ENCODE results near the gene RABGAP1L.

Gene RABGAP1L

DNA sequence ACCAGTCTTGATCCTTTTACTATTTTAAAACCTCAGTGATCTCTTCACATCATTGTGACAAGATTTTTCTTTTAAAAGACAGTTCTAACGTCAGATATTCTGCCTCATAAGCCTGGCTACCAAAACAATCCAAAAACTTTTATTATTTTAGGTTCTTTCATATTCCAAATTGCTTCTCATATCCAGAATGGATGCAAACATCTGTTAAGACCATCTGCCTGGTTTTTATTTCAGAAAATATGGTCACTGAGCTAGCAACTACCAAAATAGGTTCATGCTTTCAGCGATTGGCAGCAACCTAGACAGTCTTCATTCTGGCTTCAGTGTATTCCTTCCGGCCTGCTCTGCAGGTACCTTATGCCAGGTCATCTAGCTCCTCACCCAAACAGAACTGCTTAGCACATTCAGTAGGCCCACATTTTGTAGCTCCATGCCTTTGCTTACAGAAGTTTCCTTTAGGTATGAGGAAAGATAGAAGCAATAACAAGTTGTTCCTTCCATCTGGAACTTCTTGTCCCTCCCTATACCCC is 781.4 kb downstream of the RABGAP1L start:
- no peak overlapping the region for H3K27ac ChIP-seq (ENCODE audit: insufficient read depth, low read length, poor library complexity, severe bottlenecking)
- H3K27me3 ChIP-seq (replicated peaks; ENCODE audit: control insufficient read depth, insufficient read depth, low read length, poor library complexity, severe bottlenecking) = no peaks in the 10 kb centered on the region
- peaks cover 4% of the 10 kb centered on the region for H3K4me1 ChIP-seq (ENCODE audit: control insufficient read depth, insufficient read depth, low read length, poor library complexity, severe bottlenecking)
- DNase-seq = no peak
- H3K4me3 ChIP-seq (ENCODE audit: insufficient read depth, low read depth, low read length, poor library complexity, severe bottlenecking) = no peak overlapping the region
- H3K36me3 ChIP-seq (ENCODE audit: control insufficient read depth, insufficient read depth, low read length) = no peaks in the 10 kb centered on the region
- no peaks in the 10 kb centered on the region for H3K9me3 ChIP-seq (ENCODE audit: control insufficient read depth, low read length)

DNA sequence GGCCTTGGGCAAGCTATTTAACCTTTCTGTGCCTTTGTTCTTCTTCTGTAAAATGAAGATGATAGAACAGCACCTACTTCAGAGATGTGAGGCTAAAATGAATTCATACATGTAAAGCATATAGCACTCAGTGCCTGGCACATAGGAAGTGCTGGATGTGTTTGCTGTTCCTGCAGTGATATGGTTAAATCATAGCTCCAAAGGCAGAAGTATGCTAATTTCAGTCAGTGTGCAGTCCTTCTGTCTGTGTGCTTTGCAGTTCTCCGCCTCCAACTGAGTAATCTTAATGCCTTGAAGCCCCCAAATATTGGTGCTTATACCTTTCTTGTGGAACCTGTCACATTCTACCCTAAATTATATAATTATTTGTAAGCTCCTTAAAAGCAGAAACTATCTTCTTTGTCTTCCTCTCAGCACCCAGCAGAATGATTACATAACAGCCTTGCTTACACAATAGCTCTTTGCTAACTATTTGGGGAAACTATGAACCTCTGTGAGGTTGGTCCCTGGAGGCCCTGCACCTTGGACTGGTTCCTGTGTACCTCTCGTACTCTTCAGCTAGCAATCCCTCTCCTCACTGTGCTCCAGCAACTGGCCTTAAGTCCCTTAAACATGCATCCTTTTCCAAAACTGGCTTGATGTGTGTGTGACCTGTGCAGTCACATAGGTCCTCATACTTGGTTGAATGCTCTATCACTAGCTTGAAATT is 783.4 kb downstream of the RABGAP1L start:
- H3K4me3 ChIP-seq (ENCODE audit: insufficient read depth, low read depth, low read length, poor library complexity, severe bottlenecking) = no peak overlapping the region
- H3K27me3 ChIP-seq (replicated peaks; ENCODE audit: control insufficient read depth, insufficient read depth, low read length, poor library complexity, severe bottlenecking) = no peaks in the 10 kb centered on the region
- peaks cover 4% of the 10 kb centered on the region for H3K4me1 ChIP-seq (ENCODE audit: control insufficient read depth, insufficient read depth, low read length, poor library complexity, severe bottlenecking)
- DNase-seq = no peak
- H3K27ac ChIP-seq (ENCODE audit: insufficient read depth, low read length, poor library complexity, severe bottlenecking) = no peak overlapping the region
- H3K36me3 ChIP-seq (ENCODE audit: control insufficient read depth, insufficient read depth, low read length) = no peaks in the 10 kb centered on the region
- no peaks in the 10 kb centered on the region for H3K9me3 ChIP-seq (ENCODE audit: control insufficient read depth, low read length)

DNA sequence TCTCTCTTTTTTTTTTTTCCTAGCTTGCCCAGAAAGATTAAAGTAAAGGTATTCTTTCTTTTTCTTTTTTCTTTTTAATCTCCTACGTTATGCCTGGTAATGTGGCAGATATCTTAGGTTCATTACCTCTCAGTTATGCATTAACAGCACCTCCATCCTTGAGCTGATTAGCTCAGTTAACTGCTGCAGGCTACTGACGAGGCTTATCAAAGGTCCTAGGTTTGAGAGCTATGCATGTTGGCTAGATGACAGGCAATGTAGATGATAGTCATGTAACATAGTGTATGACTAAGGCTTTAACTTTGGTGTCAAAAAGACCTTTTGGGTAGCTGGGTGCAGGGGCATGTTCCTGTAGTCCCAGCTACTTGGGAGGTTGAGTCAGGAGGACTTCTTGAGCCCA is 786.7 kb downstream of the RABGAP1L start:
- Histone ChIP-seq H3K9me3 (ENCODE audit: control insufficient read depth, low read length) (no peaks in the 10 kb centered on the region), H3K4me1 (ENCODE audit: control insufficient read depth, insufficient read depth, low read length, poor library complexity, severe bottlenecking) (no peaks in the 10 kb centered on the region), H3K27me3 (replicated peaks; ENCODE audit: control insufficient read depth, insufficient read depth, low read length, poor library complexity, severe bottlenecking) (no peaks in the 10 kb centered on the region), H3K36me3 (ENCODE audit: control insufficient read depth, insufficient read depth, low read length) (no peaks in the 10 kb centered on the region), H3K4me3 (ENCODE audit: insufficient read depth, low read depth, low read length, poor library complexity, severe bottlenecking) (no peak overlapping the region), H3K27ac (ENCODE audit: insufficient read depth, low read length, poor library complexity, severe bottlenecking) (no peak overlapping the region)
- no peak for DNase-seq

DNA sequence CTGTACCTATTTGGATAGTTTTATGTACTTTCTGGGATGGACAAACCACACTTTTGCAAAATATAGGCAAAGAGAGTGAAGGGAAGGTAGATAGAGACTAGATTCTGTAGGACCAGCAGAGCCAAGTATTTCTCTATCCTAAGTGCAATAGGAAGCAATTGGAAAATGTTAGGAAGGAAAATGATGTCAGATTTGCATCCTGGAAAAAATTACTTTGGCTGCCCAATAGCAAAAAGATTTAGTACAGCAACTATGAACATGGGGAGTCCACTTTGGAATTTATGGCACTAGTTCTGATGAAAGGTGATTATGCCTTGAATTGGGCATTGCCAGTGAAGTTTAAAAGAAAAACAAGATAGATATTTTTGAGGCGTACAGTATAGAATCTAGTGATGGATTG is 789.7 kb downstream of the RABGAP1L start:
- no peaks in the 10 kb centered on the region for H3K27me3 ChIP-seq (replicated peaks; ENCODE audit: control insufficient read depth, insufficient read depth, low read length, poor library complexity, severe bottlenecking)
- no peak overlapping the region for H3K4me3 ChIP-seq (ENCODE audit: insufficient read depth, low read depth, low read length, poor library complexity, severe bottlenecking)
- no peaks in the 10 kb centered on the region for H3K9me3 ChIP-seq (ENCODE audit: control insufficient read depth, low read length)
- no peaks in the 10 kb centered on the region for H3K4me1 ChIP-seq (ENCODE audit: control insufficient read depth, insufficient read depth, low read length, poor library complexity, severe bottlenecking)
- no peak for DNase-seq
- no peak overlapping the region for H3K27ac ChIP-seq (ENCODE audit: insufficient read depth, low read length, poor library complexity, severe bottlenecking)
- H3K36me3 ChIP-seq (ENCODE audit: control insufficient read depth, insufficient read depth, low read length) = no peaks in the 10 kb centered on the region

DNA sequence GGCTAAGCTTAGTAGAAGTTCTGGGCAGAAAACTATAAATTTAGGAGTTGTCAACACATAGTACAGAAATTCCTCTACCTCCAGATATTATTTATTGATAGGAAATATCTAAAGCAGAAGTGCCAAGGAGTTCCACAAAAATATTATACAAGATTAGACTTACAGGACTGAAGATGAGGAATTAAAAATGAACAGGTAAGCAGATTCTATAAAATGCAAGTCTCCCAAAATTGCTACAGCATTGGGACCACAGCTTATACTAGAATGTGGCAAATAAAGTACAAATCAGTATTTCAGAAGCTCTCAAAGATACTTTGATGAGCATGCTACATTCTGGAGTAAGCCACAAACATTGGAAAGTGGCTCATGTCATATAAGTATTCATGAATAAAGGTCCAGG is 790.3 kb downstream of the RABGAP1L start:
- DNase-seq = no peak
- H3K27me3 ChIP-seq (replicated peaks; ENCODE audit: control insufficient read depth, insufficient read depth, low read length, poor library complexity, severe bottlenecking) = no peaks in the 10 kb centered on the region
- no peak overlapping the region for H3K4me3 ChIP-seq (ENCODE audit: insufficient read depth, low read depth, low read length, poor library complexity, severe bottlenecking)
- H3K36me3 ChIP-seq (ENCODE audit: control insufficient read depth, insufficient read depth, low read length) = no peaks in the 10 kb centered on the region
- no peak overlapping the region for H3K27ac ChIP-seq (ENCODE audit: insufficient read depth, low read length, poor library complexity, severe bottlenecking)
- no peaks in the 10 kb centered on the region for H3K9me3 ChIP-seq (ENCODE audit: control insufficient read depth, low read length)
- no peaks in the 10 kb centered on the region for H3K4me1 ChIP-seq (ENCODE audit: control insufficient read depth, insufficient read depth, low read length, poor library complexity, severe bottlenecking)

DNA sequence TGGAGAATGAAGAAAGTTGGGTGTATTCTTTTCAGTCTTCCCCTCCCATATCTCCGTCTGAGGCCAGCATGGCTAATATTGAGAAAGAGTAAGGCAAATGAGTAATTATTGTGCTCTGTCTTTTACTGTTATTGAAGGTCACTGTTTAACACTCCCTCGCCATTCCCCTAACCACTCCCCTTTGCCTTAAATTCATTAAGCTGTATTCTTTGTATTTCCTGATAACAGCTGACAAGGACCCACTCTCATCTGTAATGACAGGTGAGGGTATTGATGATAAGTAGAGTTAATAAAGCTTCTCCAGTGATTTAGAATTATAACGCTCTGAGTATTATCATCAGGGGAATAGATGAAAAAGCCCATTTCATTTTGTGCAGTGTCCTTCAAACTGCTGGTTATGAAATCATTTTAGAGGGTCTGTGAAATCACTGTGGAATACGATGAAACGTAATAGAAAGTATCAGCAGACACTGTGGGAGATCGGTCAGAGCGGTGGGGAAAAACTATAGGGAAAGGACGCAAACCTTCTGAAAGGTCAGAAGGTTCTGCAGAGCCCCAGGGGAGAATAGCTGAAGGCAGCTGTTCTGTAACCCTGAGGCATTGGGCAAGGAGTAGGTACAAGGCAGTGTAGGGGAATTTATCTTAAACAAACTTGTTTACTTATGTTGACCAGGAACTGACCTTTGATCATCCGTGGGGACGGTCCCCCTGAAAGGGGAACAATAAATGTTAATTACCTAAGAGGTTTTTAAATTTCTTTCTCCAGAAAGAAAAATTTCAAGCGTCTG is 794.2 kb downstream of the RABGAP1L start:
- Histone ChIP-seq H3K36me3 (ENCODE audit: control insufficient read depth, insufficient read depth, low read length) (no peaks in the 10 kb centered on the region), H3K4me3 (ENCODE audit: insufficient read depth, low read depth, low read length, poor library complexity, severe bottlenecking) (no peak overlapping the region), H3K9me3 (ENCODE audit: control insufficient read depth, low read length) (no peaks in the 10 kb centered on the region), H3K27me3 (replicated peaks; ENCODE audit: control insufficient read depth, insufficient read depth, low read length, poor library complexity, severe bottlenecking) (no peaks in the 10 kb centered on the region), H3K27ac (ENCODE audit: insufficient read depth, low read length, poor library complexity, severe bottlenecking) (no peak overlapping the region), H3K4me1 (ENCODE audit: control insufficient read depth, insufficient read depth, low read length, poor library complexity, severe bottlenecking) (no peaks in the 10 kb centered on the region)
- no peak for DNase-seq

DNA sequence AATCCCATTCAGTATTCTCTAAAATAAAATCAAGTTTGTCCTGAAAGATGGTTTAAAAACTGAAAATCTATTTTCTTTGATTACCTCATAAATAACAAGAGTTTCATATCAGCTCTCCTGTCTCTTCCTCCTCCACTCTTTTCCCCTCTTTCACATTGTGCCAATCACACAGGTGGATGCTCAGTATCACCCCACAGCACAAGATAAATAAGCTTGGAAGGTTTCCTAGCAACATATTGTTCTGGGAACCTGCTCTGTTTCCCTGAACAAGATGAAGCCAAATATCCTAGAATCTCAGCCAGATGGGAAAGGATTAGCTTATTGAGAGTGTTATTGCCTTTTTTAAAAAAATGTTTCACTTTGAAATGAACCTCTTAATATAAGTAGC is 794.7 kb downstream of the RABGAP1L start:
- no peak overlapping the region for H3K27ac ChIP-seq (ENCODE audit: insufficient read depth, low read length, poor library complexity, severe bottlenecking)
- no peaks in the 10 kb centered on the region for H3K9me3 ChIP-seq (ENCODE audit: control insufficient read depth, low read length)
- H3K27me3 ChIP-seq (replicated peaks; ENCODE audit: control insufficient read depth, insufficient read depth, low read length, poor library complexity, severe bottlenecking) = no peaks in the 10 kb centered on the region
- H3K36me3 ChIP-seq (ENCODE audit: control insufficient read depth, insufficient read depth, low read length) = no peaks in the 10 kb centered on the region
- no peak for DNase-seq
- H3K4me3 ChIP-seq (ENCODE audit: insufficient read depth, low read depth, low read length, poor library complexity, severe bottlenecking) = no peak overlapping the region
- H3K4me1 ChIP-seq (ENCODE audit: control insufficient read depth, insufficient read depth, low read length, poor library complexity, severe bottlenecking) = no peaks in the 10 kb centered on the region

DNA sequence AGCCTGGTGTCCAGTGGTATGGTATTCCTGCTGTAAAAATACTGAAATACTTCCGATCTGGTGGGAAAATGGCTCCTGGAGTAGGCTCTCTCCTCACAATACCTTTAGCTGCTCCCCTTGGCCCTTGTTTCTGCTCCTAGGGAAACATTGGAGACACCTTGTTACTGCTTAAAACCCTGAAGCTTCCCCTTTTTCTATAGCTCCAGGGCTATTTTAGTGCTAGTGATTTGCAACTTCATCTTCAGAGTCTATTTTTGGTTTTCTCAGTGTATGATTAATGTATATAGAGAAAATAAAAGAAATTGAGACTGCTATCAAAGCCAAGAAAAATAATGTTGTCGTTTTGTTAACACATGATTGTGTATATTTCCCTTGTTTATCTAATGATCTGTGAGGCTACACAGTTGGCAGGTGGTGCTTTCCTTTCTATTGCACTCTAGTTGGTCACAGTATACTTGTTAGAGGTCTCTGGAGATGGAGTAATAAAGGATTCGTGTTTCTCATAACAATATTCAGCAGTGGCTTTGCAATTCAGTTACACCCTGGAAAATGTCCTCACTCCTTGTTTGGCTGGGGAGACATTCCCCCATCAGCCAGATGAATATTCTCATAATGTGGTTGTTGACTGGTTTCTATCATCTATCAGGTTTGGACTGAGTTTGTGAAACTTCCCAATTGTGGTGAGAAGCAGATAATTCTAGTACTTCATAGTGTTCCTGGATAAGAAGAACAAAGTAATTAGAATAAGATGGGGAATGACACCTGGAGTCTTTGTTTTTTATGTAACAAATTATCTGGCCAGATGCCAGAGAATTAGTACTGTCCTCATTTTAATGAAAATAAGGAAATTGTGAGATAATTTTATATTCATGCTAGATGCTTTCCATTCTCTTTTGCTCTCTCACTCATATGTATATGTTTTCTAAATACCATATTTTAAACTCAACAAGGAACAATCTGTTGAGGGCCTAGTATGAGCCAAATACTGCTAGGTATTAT is 795.6 kb downstream of the RABGAP1L start:
- Histone ChIP-seq H3K36me3 (ENCODE audit: control insufficient read depth, insufficient read depth, low read length) (no peaks in the 10 kb centered on the region), H3K4me3 (ENCODE audit: insufficient read depth, low read depth, low read length, poor library complexity, severe bottlenecking) (no peak overlapping the region), H3K27ac (ENCODE audit: insufficient read depth, low read length, poor library complexity, severe bottlenecking) (no peak overlapping the region), H3K27me3 (replicated peaks; ENCODE audit: control insufficient read depth, insufficient read depth, low read length, poor library complexity, severe bottlenecking) (no peaks in the 10 kb centered on the region), H3K9me3 (ENCODE audit: control insufficient read depth, low read length) (no peaks in the 10 kb centered on the region), H3K4me1 (ENCODE audit: control insufficient read depth, insufficient read depth, low read length, poor library complexity, severe bottlenecking) (no peaks in the 10 kb centered on the region)
- no peak for DNase-seq

DNA sequence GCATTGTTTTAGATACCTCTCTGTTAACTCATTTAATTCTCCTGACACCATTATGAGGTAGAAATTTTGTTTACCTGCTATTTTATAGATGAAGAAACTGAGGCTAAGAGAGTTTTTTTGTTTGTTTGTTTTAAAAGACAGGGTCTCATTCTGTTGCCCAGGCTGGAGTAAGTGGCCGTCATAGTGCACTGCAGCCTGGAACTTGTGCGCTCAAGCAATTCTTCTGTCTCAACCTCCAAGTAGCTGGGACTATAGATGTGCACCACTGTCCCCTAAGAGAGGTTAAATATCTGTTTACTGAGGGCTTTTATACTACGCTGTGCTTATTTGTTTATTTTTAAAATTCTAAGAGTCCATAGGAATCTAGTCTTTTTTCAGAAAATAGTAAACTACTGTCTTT is 796.8 kb downstream of the RABGAP1L start:
- H3K27me3 ChIP-seq (replicated peaks; ENCODE audit: control insufficient read depth, insufficient read depth, low read length, poor library complexity, severe bottlenecking) = no peaks in the 10 kb centered on the region
- H3K4me3 ChIP-seq (ENCODE audit: insufficient read depth, low read depth, low read length, poor library complexity, severe bottlenecking) = no peak overlapping the region
- no peaks in the 10 kb centered on the region for H3K4me1 ChIP-seq (ENCODE audit: control insufficient read depth, insufficient read depth, low read length, poor library complexity, severe bottlenecking)
- no peaks in the 10 kb centered on the region for H3K9me3 ChIP-seq (ENCODE audit: control insufficient read depth, low read length)
- no peak overlapping the region for H3K27ac ChIP-seq (ENCODE audit: insufficient read depth, low read length, poor library complexity, severe bottlenecking)
- no peak for DNase-seq
- H3K36me3 ChIP-seq (ENCODE audit: control insufficient read depth, insufficient read depth, low read length) = no peaks in the 10 kb centered on the region

Data from effector memory CD4-positive, alpha-beta T cell (primary cell).